ENCODE results near the gene APELA. TPM values are rescaled to one million over a fixed set of nuclear protein-coding genes. Genes with fewer than 3 reads are reported as not detected.

The APELA gene
- polyA plus RNA-seq, 1 experiment = not detected

GRCh38 chr4:164856396-164856795 lies 20.6 kb upstream of the APELA start:
- Histone ChIP-seq H3K36me3 (ENCODE audit: control insufficient read depth, insufficient read depth, low read length) (no peaks in the 10 kb centered on the region), H3K4me3 (ENCODE audit: low read depth, low read length) (no peak overlapping the region), H3K27me3 (ENCODE audit: control insufficient read depth, insufficient read depth, low read length) (no peaks in the 10 kb centered on the region)
- CTCF ChIA-PET = no interaction called here
- DNase-seq (ENCODE audit: low read depth) = no peak
- POLR2A ChIA-PET = no interaction called here
- no peak for TF ChIP-seq CTCF (IDR thresholded peaks at IDR 0.05; ENCODE audit: insufficient read depth, low read depth, low read length)

DNA sequence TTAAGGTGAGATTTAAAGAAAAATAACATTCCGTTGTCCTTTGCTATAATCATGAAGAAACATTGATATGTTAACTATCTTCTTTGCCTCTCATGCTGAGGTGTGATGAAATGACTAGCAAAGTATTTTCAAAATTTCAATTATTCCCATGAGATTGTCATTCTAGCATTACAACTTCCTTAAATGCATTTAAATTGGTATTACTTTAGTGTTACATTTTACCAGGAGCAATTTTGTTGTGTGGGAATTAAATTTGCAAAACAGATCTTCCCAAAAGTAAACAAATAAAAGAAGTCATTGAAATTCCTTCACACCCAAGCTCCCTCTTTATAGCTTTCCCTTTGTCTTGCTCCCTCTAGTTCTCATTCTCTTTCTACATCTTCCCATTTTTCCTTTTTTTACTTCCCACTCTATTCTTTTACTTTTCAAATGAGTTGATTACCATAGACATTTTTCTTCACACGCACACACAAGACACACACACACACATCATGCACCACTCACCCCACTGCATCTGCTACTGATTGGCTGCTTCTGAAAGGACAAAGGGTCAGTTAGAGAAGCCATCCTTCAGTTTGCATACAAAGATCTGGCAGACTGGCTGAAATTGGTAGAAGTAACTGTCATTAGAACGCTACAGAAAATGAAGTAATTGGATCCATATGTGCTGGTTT lies 10.0 kb upstream of the APELA start:
- Histone ChIP-seq H3K4me3 (ENCODE audit: low read depth, low read length) (no peak overlapping the region), H3K27me3 (ENCODE audit: control insufficient read depth, insufficient read depth, low read length) (no peaks in the 10 kb centered on the region), H3K36me3 (ENCODE audit: control insufficient read depth, insufficient read depth, low read length) (no peaks in the 10 kb centered on the region)
- no peak for DNase-seq (ENCODE audit: low read depth)
- POLR2A ChIA-PET = no interaction called here
- no peak for TF ChIP-seq CTCF (IDR thresholded peaks at IDR 0.05; ENCODE audit: insufficient read depth, low read depth, low read length)
- CTCF ChIA-PET = interaction anchor here (0.6 kb wide), 1 partner anchor 1990 kb away, joined by 6 read pairs; no protein-coding TSS in a partner anchor

DNA sequence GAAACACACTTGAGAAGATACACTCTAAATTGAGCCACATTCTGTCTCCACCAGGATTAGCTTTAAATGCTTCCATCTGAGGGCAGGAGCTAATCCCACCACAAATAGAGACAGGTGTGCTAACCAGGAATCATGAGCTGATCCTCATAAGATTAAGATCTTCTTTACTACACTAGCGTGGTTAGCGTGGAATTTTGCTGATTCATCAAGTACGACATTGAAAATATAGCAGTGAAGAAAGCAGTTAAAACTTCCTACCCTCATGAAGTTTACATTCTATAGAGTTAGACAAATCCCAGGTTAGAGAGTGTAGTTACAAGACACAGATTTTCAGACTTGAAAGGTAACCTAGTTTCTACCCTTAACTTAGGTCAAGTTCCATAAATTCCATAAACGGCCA lies 5.3 kb upstream of the APELA start:
- POLR2A ChIA-PET = no interaction called here
- no peak overlapping the region for H3K4me3 ChIP-seq (ENCODE audit: low read depth, low read length)
- DNase-seq (ENCODE audit: low read depth) = no peak
- no peaks in the 10 kb centered on the region for H3K36me3 ChIP-seq (ENCODE audit: control insufficient read depth, insufficient read depth, low read length)
- TF ChIP-seq CTCF (IDR thresholded peaks at IDR 0.05; ENCODE audit: insufficient read depth, low read depth, low read length) = no peak
- CTCF ChIA-PET = interaction anchor here (0.6 kb wide), 1 partner anchor 40 kb away, joined by 5 read pairs; no protein-coding TSS in a partner anchor
- no peaks in the 10 kb centered on the region for H3K27me3 ChIP-seq (ENCODE audit: control insufficient read depth, insufficient read depth, low read length)

DNA sequence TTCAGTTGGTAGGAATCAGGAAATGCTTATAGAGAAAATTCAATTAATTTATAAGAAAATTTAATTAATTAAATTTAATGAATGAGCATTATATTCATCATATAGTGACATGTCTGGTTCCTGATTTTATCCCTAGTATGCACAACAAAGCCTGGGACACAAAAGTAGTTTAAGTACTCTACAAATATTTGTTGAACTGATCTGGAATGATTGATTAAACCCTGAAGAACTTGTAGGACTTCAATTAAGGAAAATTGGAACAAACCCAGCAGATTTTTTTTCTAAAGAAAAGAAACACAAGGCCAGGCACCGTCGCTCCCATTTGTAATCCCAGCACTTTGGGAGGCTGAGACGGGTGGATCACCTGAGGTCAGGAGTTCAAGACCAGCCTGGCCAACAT lies 4.5 kb upstream of the APELA start:
- H3K27me3 ChIP-seq (ENCODE audit: control insufficient read depth, insufficient read depth, low read length) = no peaks in the 10 kb centered on the region
- H3K36me3 ChIP-seq (ENCODE audit: control insufficient read depth, insufficient read depth, low read length) = no peaks in the 10 kb centered on the region
- CTCF ChIA-PET = no interaction called here
- POLR2A ChIA-PET = no interaction called here
- no peak for TF ChIP-seq CTCF (IDR thresholded peaks at IDR 0.05; ENCODE audit: insufficient read depth, low read depth, low read length)
- no peak for DNase-seq (ENCODE audit: low read depth)
- no peak overlapping the region for H3K4me3 ChIP-seq (ENCODE audit: low read depth, low read length)

GRCh38 chr4:164874789-164875188 lies 2.2 kb upstream of the APELA start:
- TF ChIP-seq CTCF (IDR thresholded peaks at IDR 0.05; ENCODE audit: insufficient read depth, low read depth, low read length) = no peak

More at GRCh38 chr4:164874789-164875188, 2.2 kb upstream of the APELA start:
- Histone ChIP-seq H3K36me3 (ENCODE audit: control insufficient read depth, insufficient read depth, low read length) (no peaks in the 10 kb centered on the region), H3K4me3 (ENCODE audit: low read depth, low read length) (no peak overlapping the region), H3K27me3 (ENCODE audit: control insufficient read depth, insufficient read depth, low read length) (no peaks in the 10 kb centered on the region)
- ChIA-PET POLR2A (no interaction called here), CTCF (no interaction called here)
- no peak for DNase-seq (ENCODE audit: low read depth)
